ENCODE data around the gene INTS6L. TPM values are rescaled to one million over a fixed set of nuclear protein-coding genes. Genes with fewer than 3 reads are reported as not detected.

The INTS6L gene
- total RNA-seq, 2 experiments from 2014 or later: 19.9 to 21.0 TPM

DNA sequence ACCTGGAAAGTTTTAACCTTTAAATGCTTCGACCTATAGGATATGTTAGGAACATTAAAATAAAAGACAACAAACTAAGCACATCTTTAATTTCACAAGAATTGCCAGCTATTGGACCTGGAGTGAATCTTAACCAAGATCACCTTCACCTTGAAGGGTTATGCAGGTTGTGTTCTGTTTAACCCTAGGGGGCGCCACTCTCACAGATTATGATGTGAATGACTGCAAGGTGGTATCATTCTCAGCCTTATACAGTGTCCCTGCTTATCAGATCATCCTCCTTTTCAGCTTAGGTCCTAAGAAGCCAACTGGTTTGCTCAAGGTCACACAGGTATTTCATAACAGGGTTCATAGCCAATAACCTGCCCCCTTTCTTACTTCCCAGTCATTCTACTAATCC, 23.5 kb downstream of the INTS6L start:
- POLR2A ChIA-PET: no interaction called here
- peak; percentile 62 for ATAC-seq

DNA sequence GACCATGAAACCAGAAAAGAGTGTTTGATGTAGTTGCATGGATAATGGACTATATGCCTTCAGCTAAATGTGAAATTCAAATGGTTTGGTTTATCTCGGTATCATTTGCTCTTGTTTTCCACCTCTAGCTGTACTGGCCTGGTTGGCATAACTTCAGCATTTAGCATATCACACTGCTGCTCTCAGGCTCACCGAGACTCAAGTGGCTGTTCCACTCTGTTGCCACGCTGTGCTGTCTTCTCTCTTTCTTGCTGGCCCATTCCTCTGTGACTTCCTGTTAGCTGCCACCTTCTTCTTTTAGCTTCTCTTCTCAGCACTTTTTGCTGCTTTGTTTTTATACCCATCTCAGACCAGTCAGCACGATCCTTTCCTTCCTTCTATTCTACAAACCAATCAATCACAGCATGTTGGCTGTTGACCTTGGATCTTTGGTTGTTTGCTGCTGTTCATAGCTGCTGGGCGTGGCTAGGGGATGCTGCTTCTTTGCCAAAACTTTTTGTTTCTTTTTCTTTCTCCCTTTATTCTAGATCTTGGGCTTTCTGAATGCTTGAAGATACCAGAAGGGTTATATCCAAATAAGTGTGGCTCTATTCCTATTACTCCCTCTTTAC, 24.0 kb downstream of the INTS6L start:
- ChIA-PET POLR2A (no interaction called here), CTCF (interaction anchor here (0.8 to 1.8 kb wide), 11 partner anchors 8 to 69 kb away, joined by 3 to 8 read pairs (median 4); no protein-coding TSS in a partner anchor)
- intact Hi-C loops (cut with micrococcal nuclease): no loop called here
- no peaks in the 10 kb centered on the region for H3K9me3 Mint-ChIP-seq
- DNase-seq (no peak), ATAC-seq (peak; percentile 27)
- H3K27ac Mint-ChIP-seq: peak overlapping the region; percentile 32
- no peaks in the 10 kb centered on the region for H3K27me3 Mint-ChIP-seq
- H3K4me3 Mint-ChIP-seq: no peak overlapping the region
- TF ChIP-seq, protein P1, sequence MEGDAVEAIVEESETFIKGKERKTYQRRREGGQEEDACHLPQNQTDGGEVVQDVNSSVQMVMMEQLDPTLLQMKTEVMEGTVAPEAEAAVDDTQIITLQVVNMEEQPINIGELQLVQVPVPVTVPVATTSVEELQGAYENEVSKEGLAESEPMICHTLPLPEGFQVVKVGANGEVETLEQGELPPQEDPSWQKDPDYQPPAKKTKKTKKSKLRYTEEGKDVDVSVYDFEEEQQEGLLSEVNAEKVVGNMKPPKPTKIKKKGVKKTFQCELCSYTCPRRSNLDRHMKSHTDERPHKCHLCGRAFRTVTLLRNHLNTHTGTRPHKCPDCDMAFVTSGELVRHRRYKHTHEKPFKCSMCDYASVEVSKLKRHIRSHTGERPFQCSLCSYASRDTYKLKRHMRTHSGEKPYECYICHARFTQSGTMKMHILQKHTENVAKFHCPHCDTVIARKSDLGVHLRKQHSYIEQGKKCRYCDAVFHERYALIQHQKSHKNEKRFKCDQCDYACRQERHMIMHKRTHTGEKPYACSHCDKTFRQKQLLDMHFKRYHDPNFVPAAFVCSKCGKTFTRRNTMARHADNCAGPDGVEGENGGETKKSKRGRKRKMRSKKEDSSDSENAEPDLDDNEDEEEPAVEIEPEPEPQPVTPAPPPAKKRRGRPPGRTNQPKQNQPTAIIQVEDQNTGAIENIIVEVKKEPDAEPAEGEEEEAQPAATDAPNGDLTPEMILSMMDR (IDR thresholded peaks at IDR 0.05): no peak
- peaks cover 11% of the 10 kb centered on the region for H3K36me3 Mint-ChIP-seq (ENCODE audit: low read depth)
- H3K4me1 Mint-ChIP-seq (ENCODE audit: low read depth): peaks cover 28% of the 10 kb centered on the region

More for the DNA sequence above, 23.5 kb downstream of the INTS6L start:
- Mint-ChIP-seq H3K4me1 (ENCODE audit: low read depth) (peaks cover 33% of the 10 kb centered on the region), H3K36me3 (ENCODE audit: low read depth) (peaks cover 11% of the 10 kb centered on the region), H3K27me3 (no peaks in the 10 kb centered on the region), H3K9me3 (no peaks in the 10 kb centered on the region), H3K27ac (peak overlapping the region; percentile 32), H3K4me3 (no peak overlapping the region)
- DNase-seq: peak; percentile 51
- CTCF ChIA-PET: interaction anchor here (0.8 to 1.8 kb wide), 11 partner anchors 9 to 70 kb away, joined by 3 to 8 read pairs (median 4); no protein-coding TSS in a partner anchor
- intact Hi-C loops (cut with micrococcal nuclease): no loop called here
- TF ChIP-seq, protein P1 (IDR thresholded peaks at IDR 0.05): peak; percentile 29

DNA sequence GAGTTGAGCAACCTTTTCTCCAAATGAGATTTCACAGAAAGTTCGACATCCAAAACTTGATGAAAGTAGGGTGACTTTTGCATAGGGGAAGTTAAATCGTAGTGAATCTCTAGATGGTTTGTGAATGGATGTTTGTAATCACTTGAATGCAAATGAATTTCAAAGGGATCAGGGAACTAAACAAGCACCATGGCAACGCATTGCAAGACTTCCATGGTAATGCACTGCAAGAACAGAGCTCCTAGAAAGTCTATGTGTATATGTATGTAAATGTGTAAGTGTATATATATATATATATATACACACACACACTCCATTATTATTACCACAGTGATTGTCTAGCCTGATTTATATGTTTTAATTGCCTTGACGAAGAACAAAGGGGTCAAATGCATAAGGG, 27.3 kb downstream of the INTS6L start:
- ATAC-seq: no peak
- POLR2A ChIA-PET: no interaction called here
- CTCF ChIA-PET: no interaction called here
- no peaks in the 10 kb centered on the region for H3K9me3 Mint-ChIP-seq
- H3K4me3 Mint-ChIP-seq: no peak overlapping the region
- intact Hi-C loops (cut with micrococcal nuclease): no loop called here
- TF ChIP-seq, protein P1 (IDR thresholded peaks at IDR 0.05): no peak
- no peak for DNase-seq
- no peaks in the 10 kb centered on the region for H3K27me3 Mint-ChIP-seq
- H3K4me1 Mint-ChIP-seq (ENCODE audit: low read depth): peaks cover 20% of the 10 kb centered on the region
- no peak overlapping the region for H3K27ac Mint-ChIP-seq
- H3K36me3 Mint-ChIP-seq (ENCODE audit: low read depth): peaks cover 17% of the 10 kb centered on the region

DNA sequence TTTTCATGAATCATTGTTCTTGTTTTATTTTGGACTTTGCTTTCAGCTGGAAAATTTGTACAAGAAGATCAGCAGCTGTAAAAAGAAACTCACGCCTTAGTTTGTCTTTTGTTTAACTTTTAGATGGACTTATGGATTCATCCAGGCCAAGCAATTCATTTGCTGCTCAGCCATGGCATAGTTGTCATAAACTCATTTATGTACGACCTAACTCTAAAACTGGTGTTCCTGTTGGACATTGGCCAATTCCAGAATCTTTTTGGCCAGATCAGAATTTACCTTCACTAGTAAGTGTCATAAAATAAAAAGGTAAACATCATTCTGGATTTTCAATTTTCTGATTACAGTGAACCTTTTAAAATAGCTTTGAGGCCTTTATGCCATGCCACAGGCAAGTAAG, 29.1 kb downstream of the INTS6L start:
- POLR2A ChIA-PET: no interaction called here
- CTCF ChIA-PET: no interaction called here
- Mint-ChIP-seq H3K27me3 (no peaks in the 10 kb centered on the region), H3K4me1 (ENCODE audit: low read depth) (peaks cover 3% of the 10 kb centered on the region), H3K36me3 (ENCODE audit: low read depth) (peaks cover 22% of the 10 kb centered on the region), H3K9me3 (no peaks in the 10 kb centered on the region), H3K4me3 (no peak overlapping the region), H3K27ac (no peak overlapping the region)
- ATAC-seq (no peak), DNase-seq (no peak)
- TF ChIP-seq, protein P1 (IDR thresholded peaks at IDR 0.05): no peak
- intact Hi-C loops (cut with micrococcal nuclease): no loop called here

DNA sequence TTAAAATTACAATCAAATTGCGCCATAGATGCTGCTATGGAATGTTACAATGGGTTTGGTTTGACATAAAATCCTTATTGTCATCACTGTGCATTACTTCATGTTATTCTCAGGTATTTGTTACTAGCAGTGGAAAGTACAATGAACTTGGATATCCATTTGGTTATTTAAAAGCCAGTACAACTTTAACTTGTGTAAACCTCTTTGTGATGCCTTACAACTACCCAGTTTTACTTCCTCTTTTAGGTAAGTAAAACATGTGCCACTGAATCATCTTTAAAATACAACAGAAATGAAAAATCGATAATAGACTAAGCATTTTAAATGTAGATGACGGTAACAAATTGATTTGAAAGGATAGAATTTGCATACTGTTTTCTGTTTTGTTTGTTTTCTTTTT, 35.6 kb downstream of the INTS6L start:
- Mint-ChIP-seq H3K36me3 (ENCODE audit: low read depth) (peaks cover 26% of the 10 kb centered on the region), H3K27ac (no peak overlapping the region), H3K9me3 (no peaks in the 10 kb centered on the region), H3K27me3 (no peaks in the 10 kb centered on the region), H3K4me1 (ENCODE audit: low read depth) (no peaks in the 10 kb centered on the region), H3K4me3 (no peak overlapping the region)
- intact Hi-C loops (cut with micrococcal nuclease): no loop called here
- no peak for ATAC-seq
- TF ChIP-seq, protein P1 (IDR thresholded peaks at IDR 0.05): no peak
- ChIA-PET CTCF (no interaction called here), POLR2A (no interaction called here)
- DNase-seq: no peak
